ENCODE results near the gene TMX2. TPM values are rescaled to one million over a fixed set of nuclear protein-coding genes. Genes with fewer than 3 reads are reported as not detected.

The TMX2 gene
- total and polyA plus RNA-seq, 10 of the 15 experiments (the other 5 are each of a cell fraction or from before 2014, with no cell fraction given): 64.3 to 134 (median 91.6) TPM

- TF ChIP-seq RELA (IDR thresholded peaks at IDR 0.05; ENCODE audit: borderline replicate concordance, partially characterized antibody): peak; percentile 33
- peak; percentile 86 for TF ChIP-seq KLF5 (IDR thresholded peaks at IDR 0.05; ENCODE audit: partially characterized antibody)
- peak; percentile 71; the same call in 1 of the 2 replicates for TF ChIP-seq RB1 (IDR thresholded peaks at IDR 0.05; ENCODE audit: borderline replicate concordance)
- TF ChIP-seq ZNF622 (IDR thresholded peaks at IDR 0.05): no peak
- TF ChIP-seq SMARCA5 (IDR thresholded peaks at IDR 0.05): peak; percentile 75
- 0 out of 2 replicates have a peak, but pooled peaks have one; percentile 55 for TF ChIP-seq POLR2AphosphoS5 (IDR thresholded peaks at IDR 0.05; ENCODE audit: low read length)
- TF ChIP-seq ZBED1 (IDR thresholded peaks at IDR 0.05; ENCODE audit: borderline replicate concordance): no peak
- TF ChIP-seq ZNF207 (IDR thresholded peaks at IDR 0.05; ENCODE audit: borderline replicate concordance): peak; percentile 86; the same call in 1 of the 2 replicates
- no peak for TF ChIP-seq E4F1 (IDR thresholded peaks at IDR 0.05; ENCODE audit: borderline replicate concordance, partially characterized antibody)
- peak; percentile 94 for TF ChIP-seq BMI1 (IDR thresholded peaks at IDR 0.05; ENCODE audit: borderline replicate concordance)
- TF ChIP-seq BCL3 (IDR thresholded peaks at IDR 0.05; ENCODE audit: borderline replicate concordance, insufficient read depth, low read depth, low read length, poor library complexity, severe bottlenecking): peak; percentile 38
- TF ChIP-seq PBX3 (IDR thresholded peaks at IDR 0.05; ENCODE audit: insufficient replicate concordance, low read depth, low read length): peak; percentile 81
- TF ChIP-seq BACH1 (IDR thresholded peaks at IDR 0.05; ENCODE audit: borderline replicate concordance): peak; percentile 57; the same call in 1 of the 2 replicates
- no peak for TF ChIP-seq EP300 (IDR thresholded peaks at IDR 0.05; ENCODE audit: borderline replicate concordance in 1 of 2, control insufficient read depth in 1 of 2, low read depth in 2 of 2, low read length in 2 of 2)
- TF ChIP-seq HDGF (IDR thresholded peaks at IDR 0.05): no peak
- no peak for TF ChIP-seq HDAC2 (IDR thresholded peaks at IDR 0.05)
- TF ChIP-seq IRF4 (IDR thresholded peaks at IDR 0.05; ENCODE audit: low read depth, low read length): no peak
- no peak for TF ChIP-seq ESRRA (IDR thresholded peaks at IDR 0.05; ENCODE audit: low read length)
- TF ChIP-seq LARP7 (IDR thresholded peaks at IDR 0.05): peak; percentile 67
Measured at GRCh38 chr11:57711414-57712255, 758 bp upstream of the TMX2 start, which contains the start of gene MED19 (continued).
